GM12873 (cell line): ENCODE results near the gene NOM1.

Source experiments
- TF ChIP-seq, protein P1 (sequence below): IDR thresholded peaks from 2 replicates; pipeline ENCODE4 v1.5.1; 2012; ENCODE audit warnings: low read depth, mild to moderate bottlenecking, moderate library complexity, low read length, control low read depth; ENCODE audit not compliant: insufficient read depth; ENCODE audit errors: missing control alignments

Gene NOM1

DNA sequence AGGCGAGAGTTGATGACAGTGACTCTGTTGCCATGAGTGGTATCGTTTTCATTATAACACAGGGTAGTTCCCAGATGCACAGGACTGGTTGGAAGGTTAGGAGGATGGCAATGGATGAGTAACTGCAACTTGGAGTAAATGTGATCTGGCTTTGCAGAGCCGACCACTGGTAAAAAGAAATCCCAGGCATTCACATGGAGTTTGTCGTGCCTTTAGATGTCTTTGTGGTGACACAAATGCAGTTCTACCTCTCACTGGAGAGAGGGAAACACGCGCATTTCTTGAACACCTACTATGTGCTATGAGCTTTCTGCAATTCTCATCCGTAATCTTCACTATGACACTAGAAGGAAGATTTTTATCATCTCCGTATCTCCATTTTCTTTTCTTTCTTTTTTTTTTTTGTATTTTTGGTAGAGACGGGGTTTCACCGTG, 62.6 kb downstream of the NOM1 start:
- TF ChIP-seq, protein P1, sequence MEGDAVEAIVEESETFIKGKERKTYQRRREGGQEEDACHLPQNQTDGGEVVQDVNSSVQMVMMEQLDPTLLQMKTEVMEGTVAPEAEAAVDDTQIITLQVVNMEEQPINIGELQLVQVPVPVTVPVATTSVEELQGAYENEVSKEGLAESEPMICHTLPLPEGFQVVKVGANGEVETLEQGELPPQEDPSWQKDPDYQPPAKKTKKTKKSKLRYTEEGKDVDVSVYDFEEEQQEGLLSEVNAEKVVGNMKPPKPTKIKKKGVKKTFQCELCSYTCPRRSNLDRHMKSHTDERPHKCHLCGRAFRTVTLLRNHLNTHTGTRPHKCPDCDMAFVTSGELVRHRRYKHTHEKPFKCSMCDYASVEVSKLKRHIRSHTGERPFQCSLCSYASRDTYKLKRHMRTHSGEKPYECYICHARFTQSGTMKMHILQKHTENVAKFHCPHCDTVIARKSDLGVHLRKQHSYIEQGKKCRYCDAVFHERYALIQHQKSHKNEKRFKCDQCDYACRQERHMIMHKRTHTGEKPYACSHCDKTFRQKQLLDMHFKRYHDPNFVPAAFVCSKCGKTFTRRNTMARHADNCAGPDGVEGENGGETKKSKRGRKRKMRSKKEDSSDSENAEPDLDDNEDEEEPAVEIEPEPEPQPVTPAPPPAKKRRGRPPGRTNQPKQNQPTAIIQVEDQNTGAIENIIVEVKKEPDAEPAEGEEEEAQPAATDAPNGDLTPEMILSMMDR, result no peak

DNA sequence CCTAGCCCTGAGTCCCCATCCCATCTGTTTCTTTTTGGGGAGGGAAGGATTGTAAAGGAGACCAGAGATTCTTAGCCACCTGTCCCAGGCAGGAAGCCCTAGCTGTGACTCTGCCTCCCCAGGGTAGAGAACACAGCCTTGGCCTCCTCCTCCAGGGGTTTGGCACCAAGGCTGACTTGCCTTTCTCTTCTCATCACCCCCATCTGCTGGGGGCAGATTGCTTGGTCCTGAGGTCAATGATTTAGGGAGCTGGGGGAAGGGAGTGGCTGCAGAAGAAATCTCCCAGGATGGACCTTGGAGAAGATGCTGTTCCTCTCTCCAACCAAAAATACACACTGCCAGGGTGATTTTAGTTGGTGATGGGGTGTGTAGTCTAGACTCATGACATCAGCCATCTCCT, 63.6 kb downstream of the NOM1 start:
- TF ChIP-seq, protein P1, result no peak

- TF ChIP-seq, protein P1, result no peak
These were observed 64.4 kb downstream of the NOM1 start for GRCh38 chr7:157013602-157014549.

DNA sequence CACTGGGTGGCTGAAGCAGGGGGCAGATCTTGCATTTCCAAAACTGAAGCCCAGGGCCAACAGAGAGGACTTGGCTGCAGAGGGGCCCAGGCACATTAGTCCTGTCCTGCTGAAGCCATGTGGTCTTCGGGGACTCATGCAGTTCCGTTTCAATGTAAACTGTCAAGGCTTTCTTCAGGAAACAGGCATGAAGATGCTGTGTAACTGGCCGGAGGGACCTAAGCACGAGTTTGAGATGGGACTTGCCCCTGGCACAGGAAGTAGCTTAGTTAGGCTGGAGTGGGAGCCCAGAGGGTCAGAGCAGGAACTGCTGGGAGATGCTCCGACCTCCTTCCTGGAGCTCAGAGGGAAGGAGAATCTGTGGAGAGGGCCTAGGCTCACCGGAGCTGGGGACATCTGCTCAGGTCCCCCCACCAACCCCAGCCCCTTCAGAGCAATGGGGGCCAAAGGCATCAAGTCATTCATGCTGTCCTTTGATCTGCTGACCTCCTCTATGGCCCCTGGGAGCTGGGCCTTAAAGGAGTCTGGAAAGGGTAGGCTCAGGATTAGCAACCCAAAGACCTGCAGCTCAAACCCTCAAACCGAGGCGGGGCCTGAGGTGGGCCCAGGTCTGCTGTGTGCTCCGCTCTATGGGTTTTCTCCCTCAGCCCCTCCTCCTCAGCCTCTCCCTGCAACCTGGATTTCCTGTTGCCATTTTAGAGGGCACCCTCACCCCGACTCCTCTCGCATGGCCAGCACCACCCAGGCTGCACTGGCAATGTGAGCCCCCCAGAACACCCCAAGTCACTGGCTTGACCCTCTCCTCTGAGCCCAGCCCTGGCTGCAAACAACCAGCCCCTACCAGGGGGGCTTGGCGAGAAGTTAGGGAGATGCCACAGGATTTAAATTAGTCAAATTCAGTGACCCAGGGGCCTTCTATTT, 65.4 kb downstream of the NOM1 start:
- TF ChIP-seq, protein P1, result no peak

GRCh38 chr7:157016024-157016351, 66.5 kb downstream of the NOM1 start:
- TF ChIP-seq, protein P1, result no peak

DNA sequence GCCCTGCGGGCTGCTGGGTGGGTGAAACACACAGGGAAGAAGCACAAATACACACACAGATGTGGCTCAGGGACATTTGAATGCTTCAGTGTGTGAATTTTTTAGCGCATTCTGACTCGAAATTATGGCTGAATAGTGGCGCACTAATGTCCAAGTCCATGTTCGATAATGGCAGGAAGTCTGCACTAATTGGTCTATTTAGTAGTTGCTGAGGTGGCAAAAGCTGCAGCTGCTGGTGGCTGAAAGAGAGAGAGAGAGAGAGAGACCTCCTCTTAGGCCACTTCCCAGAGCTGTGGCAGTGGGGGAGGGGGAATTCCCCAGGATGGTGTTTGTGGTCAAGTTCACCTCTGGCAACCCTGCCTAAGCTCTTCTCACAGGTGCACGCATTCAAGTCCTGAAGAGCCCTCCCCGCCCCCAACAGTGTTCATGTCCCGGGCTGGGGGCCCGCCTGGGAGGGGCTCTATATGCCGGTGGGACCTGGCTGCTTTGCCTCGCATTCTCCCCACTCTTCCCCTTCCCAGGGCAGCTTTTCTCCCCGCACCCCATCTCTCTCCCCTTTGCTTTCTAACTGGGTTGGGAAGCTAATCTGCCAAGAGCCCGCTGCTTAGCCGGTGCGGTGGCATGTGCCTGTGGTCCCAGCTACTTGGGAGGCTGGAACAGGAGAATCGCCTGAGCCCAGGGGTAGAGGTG, 67.0 kb downstream of the NOM1 start:
- TF ChIP-seq, protein P1, result no peak
